ENCODE measurements around the gene CACNA1C.
"Not testable (repeated sequence)": the region's sequence is repeated elsewhere in the genome, so short reads cannot be mapped to it uniquely, and the experiment has no call there.

The CACNA1C gene

DNA sequence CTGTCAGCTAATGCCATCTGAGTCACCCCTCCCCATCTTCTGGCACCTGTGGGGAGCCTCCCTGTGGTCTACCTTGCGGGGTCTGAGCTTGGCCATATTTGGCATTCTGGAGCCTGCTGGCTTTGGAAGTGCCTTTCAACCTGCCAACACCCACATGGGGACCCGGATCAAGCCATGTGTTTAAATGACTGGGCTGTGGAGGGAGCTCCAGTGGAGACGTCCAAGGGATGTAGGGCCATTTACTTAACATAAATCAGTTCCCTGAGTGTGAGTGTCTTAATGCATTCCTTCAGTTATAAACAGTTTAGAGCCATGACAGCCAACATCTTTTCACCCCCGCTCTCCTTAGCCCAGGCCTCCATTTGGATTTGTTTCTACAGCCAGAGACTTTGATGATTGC lies 22.0 kb downstream of the CACNA1C start:
- DNase-seq (ENCODE audit: low spot score) (no peak), FAIRE-seq (peak; percentile 37)

DNA sequence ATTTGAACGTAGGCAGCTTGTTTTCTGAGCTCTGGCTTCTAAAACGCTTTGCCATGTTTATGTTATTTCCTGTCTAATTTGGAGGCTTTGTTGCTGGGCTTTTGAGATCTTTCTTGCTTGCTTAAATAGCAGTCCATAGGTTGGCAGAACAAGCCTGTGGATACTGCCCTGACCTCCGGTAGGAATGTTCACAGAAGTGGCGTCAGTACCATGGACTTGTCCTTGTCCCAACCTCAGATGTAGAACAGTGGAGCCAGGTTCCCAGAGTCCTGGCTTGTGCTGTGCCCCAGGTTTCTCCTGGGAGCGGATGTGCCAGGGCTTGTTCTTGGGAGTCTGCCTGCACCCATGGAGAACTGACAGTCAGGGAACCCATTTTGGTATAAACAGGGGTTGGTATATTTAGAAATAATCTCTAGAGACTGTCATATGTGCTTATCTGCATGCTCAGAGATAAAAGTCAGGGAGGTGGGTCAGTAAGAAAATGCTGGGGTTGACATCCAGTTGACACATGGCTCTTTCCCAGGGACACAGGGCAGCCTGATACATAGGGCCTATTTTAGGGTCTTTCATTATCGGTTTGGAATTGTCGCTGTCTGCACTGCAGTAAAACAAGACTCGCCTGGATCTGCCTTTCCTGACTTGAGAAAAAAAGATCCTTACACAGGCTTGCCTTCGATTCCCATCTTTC lies 22.9 kb downstream of the CACNA1C start:
- FAIRE-seq (no peak), DNase-seq (ENCODE audit: low spot score) (no peak)

DNA sequence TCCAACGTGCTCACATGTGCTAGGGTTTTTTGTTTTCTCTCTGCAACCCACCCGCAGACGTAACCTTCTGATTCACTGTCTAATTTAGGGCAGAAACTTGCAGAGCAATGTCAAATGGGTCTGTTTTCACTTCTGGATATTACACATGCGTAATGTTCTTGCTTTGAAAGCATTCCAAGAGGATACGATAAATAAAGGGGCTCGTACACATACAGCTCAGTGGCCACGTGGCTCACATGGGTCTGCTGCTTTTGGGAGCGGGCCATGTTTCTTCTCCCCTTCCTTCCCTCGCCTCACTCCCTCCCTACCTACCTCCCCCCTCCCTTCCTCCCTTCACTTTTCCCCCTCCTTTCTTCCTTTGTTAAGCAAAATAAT lies 23.4 kb downstream of the CACNA1C start:
- DNase-seq (ENCODE audit: low spot score), result no peak
- FAIRE-seq, result no peak

DNA sequence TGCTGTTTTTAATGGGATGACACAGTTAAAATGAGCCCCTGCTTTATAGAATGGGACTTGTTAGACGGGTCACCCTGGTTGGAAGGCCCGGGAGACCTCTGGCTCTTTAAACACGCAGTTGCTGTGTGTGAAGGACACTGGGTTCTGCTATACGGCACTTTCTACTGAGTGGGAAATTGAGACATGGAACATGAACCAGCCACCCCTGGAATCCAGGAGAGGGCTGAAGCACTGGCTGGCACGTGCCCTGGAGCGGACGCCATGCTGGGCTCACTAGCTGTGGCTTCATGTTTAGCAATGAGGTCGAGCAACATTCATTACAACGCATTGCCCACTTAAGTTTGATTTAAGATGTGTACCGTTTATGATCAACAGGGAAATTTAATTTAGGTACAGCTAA lies 23.9 kb downstream of the CACNA1C start:
- DNase-seq (ENCODE audit: low spot score) (no peak), FAIRE-seq (peak; percentile 53)

DNA sequence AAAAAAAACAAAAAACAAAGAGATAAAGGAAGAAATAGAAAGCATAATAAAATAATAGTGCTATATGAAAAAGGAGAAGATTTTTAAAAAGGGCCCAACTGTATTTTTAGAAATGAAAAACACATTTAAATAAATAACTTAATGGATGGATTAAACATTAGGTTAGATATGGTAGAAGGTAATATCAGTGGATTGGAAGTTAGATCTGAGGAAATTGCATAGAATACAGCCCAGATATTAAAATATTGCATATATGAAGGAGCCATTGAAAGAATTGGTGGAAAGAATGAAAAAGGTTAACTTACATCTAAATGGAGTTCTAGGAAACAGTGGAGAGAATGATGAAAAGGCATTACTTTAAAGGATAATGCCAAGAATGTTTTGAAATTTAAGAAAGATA lies 27.8 kb downstream of the CACNA1C start:
- FAIRE-seq (no peak), DNase-seq (ENCODE audit: low spot score) (no peak)

DNA sequence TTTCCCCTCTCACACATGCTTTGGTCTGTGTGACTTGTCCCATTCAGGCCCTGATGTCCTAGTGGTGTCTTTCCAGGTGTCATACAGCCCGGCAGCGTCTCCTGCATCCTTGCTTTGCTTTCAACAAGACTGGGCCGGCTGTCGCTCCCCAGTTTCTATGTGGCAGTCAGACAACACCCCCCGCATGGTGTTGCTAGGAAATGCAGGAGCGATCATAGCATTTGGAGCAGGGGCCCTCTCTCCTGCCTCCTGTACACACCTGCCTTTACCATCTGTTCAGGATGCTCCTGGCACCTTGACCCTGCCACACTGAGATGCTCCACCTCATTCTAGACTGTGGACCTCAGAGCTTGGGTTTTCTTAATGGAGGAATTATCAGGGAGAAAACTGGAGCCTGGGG lies 29.5 kb downstream of the CACNA1C start:
- no peak for FAIRE-seq
- no peak for DNase-seq (ENCODE audit: low spot score)

DNA sequence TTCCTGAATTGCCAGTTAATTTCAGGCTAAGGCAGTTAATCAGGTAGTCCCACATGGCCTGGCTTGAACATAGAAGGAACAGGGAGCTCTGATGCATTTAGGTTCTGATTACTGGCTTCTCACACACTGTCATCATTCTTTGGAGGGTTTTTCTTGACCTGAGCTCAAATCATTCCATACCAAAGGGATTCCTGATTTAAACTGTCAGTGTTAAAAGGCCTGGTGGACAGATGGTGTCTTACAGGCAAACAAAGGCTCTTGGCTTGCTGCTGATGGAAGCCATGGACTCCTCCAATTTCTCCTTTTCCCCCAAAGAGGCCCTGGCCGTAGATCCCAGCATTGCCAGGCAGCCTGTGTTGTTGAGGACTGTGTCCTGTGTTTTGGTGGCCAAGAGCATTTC lies 30.2 kb downstream of the CACNA1C start:
- DNase-seq (ENCODE audit: low spot score) (no peak), FAIRE-seq (no peak)

DNA sequence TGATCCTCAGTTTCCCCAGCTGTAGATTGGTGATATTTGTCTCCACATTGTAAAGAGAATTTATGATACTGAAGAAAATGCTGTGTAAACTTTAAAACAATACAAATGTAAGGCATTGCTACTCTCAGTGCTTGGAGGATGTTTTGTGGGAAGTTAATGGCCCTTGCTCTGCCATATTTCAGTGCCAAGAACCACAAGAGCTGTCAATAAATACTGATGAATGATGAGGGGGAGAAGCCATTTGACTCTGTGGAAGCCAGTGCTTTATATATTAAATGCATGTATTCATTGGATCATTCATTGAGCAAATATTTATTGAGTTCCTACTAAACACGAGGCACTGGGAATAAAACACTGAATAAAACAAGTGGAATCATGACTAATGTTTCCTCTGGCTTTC lies 30.8 kb downstream of the CACNA1C start:
- FAIRE-seq (no peak), DNase-seq (ENCODE audit: low spot score) (no peak)

DNA sequence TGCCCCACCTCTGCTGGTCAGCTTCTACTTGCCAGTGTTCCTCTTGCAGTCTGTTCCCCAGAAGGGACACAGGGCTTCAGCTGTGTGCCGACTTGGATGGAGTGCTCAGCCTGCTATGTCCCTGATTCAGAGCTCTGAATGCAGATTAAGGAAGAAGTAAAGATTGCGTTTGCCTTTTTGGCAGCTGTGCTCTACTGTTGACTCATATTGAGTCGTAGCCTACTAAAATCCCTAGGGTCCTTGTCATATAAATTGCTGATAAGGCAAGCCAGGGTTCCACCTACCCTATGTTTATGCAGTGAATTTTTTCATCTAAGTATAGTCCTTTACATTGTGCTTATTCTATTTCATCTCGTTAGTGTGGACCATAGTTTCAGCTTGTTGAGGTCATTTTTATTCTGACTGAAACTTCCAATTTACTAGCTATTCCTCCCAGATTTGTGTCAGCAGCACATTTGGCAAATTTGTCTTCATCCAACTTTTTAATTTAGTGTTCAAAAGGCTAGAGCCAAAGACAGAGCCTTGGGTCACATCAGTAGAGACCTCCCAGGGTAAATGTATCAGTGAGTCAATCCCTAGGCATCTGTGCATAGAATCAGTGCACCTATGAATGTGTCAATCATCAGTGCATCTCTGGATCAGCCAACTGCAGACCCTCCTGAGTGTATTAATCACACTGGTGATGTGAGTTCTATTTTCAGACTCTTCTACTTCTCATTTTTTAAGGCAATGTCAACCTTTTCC lies 31.9 kb downstream of the CACNA1C start:
- DNase-seq (ENCODE audit: low spot score), result peak; percentile 47
- FAIRE-seq, result peak; percentile 78

- FAIRE-seq (no peak), DNase-seq (ENCODE audit: low spot score) (no peak)
Measured at GRCh38 chr12:2092354-2092753, 39.6 kb downstream of the CACNA1C start.

DNA sequence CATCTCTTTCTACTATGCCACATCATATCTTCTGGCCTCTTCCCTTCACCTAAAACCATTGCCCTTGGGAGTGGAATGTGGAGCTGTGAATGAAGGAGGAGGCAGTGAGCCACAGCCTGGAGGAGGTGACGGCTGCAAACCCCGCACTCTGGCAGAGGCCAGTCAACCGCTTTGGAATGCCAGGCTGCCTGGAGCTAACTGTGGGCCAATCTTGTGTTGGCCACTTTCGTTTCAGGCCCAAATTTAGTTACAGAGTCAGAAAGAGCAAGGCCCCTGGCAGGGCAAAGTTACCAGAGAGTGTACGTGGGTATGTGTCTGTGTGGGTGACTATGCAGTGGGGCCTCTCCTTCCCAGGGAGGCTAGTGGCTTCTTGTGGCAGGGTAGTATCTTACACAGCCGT lies 40.1 kb downstream of the CACNA1C start:
- FAIRE-seq (no peak), DNase-seq (ENCODE audit: low spot score) (no peak)

GRCh38 chr12:2094597-2094996 lies 41.8 kb downstream of the CACNA1C start:
- no peak for DNase-seq (ENCODE audit: low spot score)

DNA sequence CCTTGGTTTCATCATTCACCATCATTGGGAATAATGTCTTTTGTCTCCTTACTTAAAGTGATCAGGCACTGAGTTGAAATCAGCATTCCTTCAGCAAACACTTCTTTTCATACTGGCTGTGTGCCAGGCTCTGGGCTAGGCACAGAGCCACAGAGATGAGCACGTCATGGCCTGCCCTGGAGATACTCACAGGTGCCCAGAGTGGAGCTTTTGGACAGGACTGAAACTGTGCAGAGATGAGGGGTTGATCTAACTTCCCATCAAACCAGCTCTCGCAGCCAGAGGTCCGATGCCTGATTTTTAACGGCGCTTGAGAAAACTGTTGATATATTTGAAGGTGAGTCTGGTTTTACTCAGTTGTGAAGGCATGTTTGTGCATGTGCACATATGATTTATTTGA lies 43.1 kb downstream of the CACNA1C start:
- FAIRE-seq (no peak), DNase-seq (ENCODE audit: low spot score) (no peak)

More at GRCh38 chr12:2094597-2094996, 41.8 kb downstream of the CACNA1C start:
- no peak for FAIRE-seq

- no peak for FAIRE-seq
- DNase-seq (ENCODE audit: low spot score), result no peak
Measured at GRCh38 chr12:2097617-2098016, 44.8 kb downstream of the CACNA1C start.

- FAIRE-seq (no peak), DNase-seq (ENCODE audit: low spot score) (no peak)
Measured at GRCh38 chr12:2098852-2099251, 46.1 kb downstream of the CACNA1C start.

- FAIRE-seq (peak; percentile 40), DNase-seq (ENCODE audit: low spot score) (no peak)
Measured at GRCh38 chr12:2099595-2099994, 46.8 kb downstream of the CACNA1C start.

GRCh38 chr12:2101359-2101758 lies 48.6 kb downstream of the CACNA1C start:
- FAIRE-seq (peak; percentile 66), DNase-seq (ENCODE audit: low spot score) (no peak)

DNA sequence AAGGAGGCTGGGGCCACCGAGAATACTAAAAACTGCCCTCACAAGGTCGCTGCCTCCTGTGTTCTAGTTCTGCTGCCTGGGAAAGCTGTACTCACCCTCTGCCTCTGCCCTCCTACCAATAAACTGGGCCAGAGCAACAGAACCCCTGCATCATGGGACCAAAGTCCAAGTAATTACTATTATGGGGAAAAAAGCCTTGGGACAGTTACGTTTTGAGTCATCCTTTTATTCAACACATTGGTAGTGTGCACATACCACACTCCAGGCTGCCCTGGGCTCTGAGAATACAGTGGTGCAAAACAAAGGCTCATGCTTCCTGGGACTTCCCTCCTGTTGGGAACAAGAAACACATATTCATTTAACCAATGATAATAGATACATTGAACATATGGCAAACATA lies 49.0 kb downstream of the CACNA1C start:
- no peak for FAIRE-seq
- DNase-seq (ENCODE audit: low spot score), result no peak

DNA sequence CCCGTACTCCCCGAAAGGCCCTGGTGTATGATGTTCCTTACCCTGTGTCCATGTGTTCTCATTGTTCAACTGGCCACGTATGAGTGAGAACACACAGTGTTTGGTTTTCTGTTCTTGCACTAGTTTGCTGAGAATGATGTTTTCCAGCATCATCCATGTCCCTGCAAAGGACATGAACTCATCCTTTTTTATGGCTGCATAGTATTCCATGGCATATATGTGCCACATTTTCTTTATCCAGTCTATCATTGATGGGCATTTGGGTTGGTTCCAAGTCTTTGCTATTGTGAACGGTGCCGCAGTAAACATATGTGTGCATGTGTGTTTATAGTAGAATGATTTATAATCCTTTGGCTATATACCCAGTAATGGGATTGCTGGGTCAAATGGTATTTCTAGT lies 49.9 kb downstream of the CACNA1C start:
- FAIRE-seq, result peak; percentile 72
- not testable (repeated sequence) for DNase-seq (ENCODE audit: low spot score)

GRCh38 chr12:2105387-2105786 lies 52.6 kb downstream of the CACNA1C start:
- not testable (repeated sequence) for DNase-seq (ENCODE audit: low spot score); FAIRE-seq

DNA sequence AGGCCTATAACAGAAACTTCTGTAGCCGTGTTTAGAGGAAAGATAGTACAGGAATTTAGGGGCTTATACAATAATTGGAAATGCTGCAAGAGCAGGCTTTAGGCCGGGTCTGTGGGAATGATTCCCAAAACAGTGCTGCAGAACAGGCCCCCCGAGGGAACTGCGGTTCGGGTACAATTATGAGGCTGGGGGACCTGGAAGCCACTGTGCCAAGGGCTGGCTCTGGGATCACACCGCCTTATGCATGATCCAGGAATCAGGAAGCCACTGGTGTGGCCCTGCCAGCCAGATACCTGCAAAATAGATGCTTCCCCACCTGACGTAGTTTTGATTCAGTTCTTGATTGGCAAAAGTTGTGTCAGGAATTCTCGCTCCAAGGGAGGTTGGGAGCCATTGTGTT lies 55.4 kb downstream of the CACNA1C start:
- FAIRE-seq (no peak), DNase-seq (ENCODE audit: low spot score) (no peak)

DNA sequence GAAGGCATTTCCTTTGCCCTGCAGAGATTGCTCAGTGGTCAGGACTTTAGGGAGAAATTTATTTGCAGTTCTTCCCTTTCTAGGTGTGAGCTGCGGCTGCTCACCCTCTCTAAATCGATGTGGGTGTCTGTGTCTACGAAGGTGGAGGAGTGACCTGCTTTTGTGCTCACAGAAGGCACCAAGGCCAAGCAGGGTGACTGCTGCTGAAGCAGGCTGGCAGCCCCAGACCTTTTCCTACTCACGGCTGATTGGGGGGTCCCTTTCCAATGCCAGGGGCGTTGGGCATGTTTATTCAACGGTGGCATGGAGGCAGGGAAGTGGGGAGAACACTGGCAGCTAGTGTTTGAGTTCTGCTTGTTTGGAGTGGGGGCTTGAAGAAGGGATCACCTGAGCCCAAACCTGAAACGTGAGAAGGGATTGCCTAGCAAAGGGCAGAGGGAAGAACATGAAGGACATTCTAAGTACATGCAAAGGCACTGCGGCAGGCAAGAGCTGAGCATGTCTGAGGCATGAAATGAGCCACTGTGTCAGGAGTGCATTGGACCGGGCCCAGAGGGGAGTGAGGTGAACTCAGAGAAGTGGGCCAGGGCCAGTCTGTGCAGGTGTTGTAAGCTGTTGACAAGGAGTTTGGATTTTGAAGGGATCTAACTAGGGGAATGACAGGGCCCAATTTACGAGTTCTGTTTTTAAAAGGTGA lies 56.3 kb downstream of the CACNA1C start:
- DNase-seq (ENCODE audit: low spot score) (no peak), FAIRE-seq (no peak)
